H1 (cell line): ENCODE data around the gene MEI1. TPM values are rescaled to one million over a fixed set of nuclear protein-coding genes. Genes with fewer than 3 reads are reported as not detected.

Source experiments
- CTCF ChIA-PET: fragments of 300-600 bp; sonication (Branson Sonifier 250); formaldehyde crosslinking; loops from one replicate; lab custom pipeline; 2021; ENCODE audit not compliant: partially characterized antibody; lab: Charles Lee
- POLR2A ChIA-PET: fragments of 300-600 bp; sonication (Branson Sonifier 250); formaldehyde crosslinking; loops from one replicate; lab custom pipeline; 2021; ENCODE audit warnings: inconsistent platforms; ENCODE audit not compliant: partially characterized antibody; lab: Charles Lee
- DNase-seq, 2 experiments: peaks; one replicate each; pipeline versions ENCODE4 v3.0.0 to v3.0.0-alpha.2; 2010 to 2022; ENCODE audit warnings: low spot score in 2 of 2, low read depth in 1 of 2, mixed read lengths in 1 of 2
- FAIRE-seq: peaks from 2 replicates; lab custom pipeline; 2011; peaks lifted over from hg19 to GRCh38; lab: Jason Lieb, UNC
- H2AFZ ChIP-seq: 2 replicates; pipeline ENCODE4 v1.8.1; 2012; ENCODE audit warnings: low read length, inconsistent platforms
- H2AK5ac ChIP-seq: 2 replicates; pipeline ENCODE4 v1.6.1; 2013; ENCODE audit warnings: low read depth, low read length
- H2BK120ac ChIP-seq: replicated peaks from 2 replicates; pipeline ENCODE3; 2013; ENCODE audit warnings: low read depth, low read length, inconsistent platforms
- H2BK12ac ChIP-seq: 2 replicates; pipeline ENCODE4 v1.6.1; 2013; ENCODE audit warnings: low read depth, low read length
- H2BK15ac ChIP-seq: 2 replicates; pipeline ENCODE4 v1.6.1; 2013; ENCODE audit warnings: low read length
- H2BK20ac ChIP-seq: 2 replicates; pipeline ENCODE4 v1.6.1; 2013; ENCODE audit warnings: low read length
- H2BK5ac ChIP-seq: 2 replicates; pipeline ENCODE4 v1.6.1; 2013; ENCODE audit warnings: low read depth, low read length
- H3K14ac ChIP-seq: 2 replicates; pipeline ENCODE4 v1.6.1; 2013; ENCODE audit warnings: inconsistent platforms; ENCODE audit not compliant: insufficient read length
- H3K18ac ChIP-seq: 2 replicates; pipeline ENCODE4 v1.6.1; 2013; ENCODE audit warnings: low read length; ENCODE audit errors: extremely low read depth
- H3K23ac ChIP-seq: 2 replicates; pipeline ENCODE4 v1.6.1; 2013; ENCODE audit warnings: inconsistent platforms; ENCODE audit not compliant: insufficient read length
- H3K23me2 ChIP-seq: 2 replicates; pipeline ENCODE4 v1.6.1; 2013; ENCODE audit warnings: low read depth, low read length
- H3K27ac ChIP-seq: 2 replicates; pipeline ENCODE4 v1.6.1; 2011; ENCODE audit warnings: low read depth, low read length, inconsistent platforms
- H3K27me3 ChIP-seq, 4 experiments: replicated peaks in 1 of 4; 1 replicate in 1 of 4; 2 replicates in 3 of 4; pipeline versions ENCODE4 v1.6.1 to v1.8.1; 2011 to 2013; ENCODE audit warnings: low read length in 3 of 4, mild to moderate bottlenecking in 3 of 4, inconsistent platforms in 2 of 4, mixed read lengths in 2 of 4, moderate library complexity in 1 of 4; ENCODE audit not compliant: control insufficient read depth in 3 of 4, insufficient read depth in 3 of 4; ENCODE audit errors: extremely low read depth in 1 of 4
- H3K36me3 ChIP-seq, 4 experiments: 2 replicates each; pipeline versions ENCODE4 v1.6.1 to v1.8.1; 2011 to 2013; ENCODE audit warnings: mild to moderate bottlenecking in 4 of 4, low read length in 3 of 4, moderate library complexity in 2 of 4, control low read depth in 1 of 4, inconsistent platforms in 1 of 4; ENCODE audit not compliant: insufficient read depth in 4 of 4, control insufficient read depth in 2 of 4
- H3K4ac ChIP-seq: replicated peaks from 2 replicates; pipeline ENCODE3; 2013; ENCODE audit warnings: low read length, low read depth, mixed read lengths, inconsistent platforms; ENCODE audit not compliant: insufficient read length
- H3K4me1 ChIP-seq, 4 experiments: replicated peaks in 1 of 4; 1 replicate in 1 of 4; 2 replicates in 3 of 4; pipeline versions ENCODE4 v1.6.1 to v1.8.1; 2011 to 2013; ENCODE audit warnings: low read length in 3 of 4, inconsistent platforms in 2 of 4, mixed read lengths in 1 of 4; ENCODE audit not compliant: insufficient read depth in 4 of 4, control insufficient read depth in 3 of 4
- H3K4me2 ChIP-seq, 2 experiments: 2 replicates each; pipeline versions ENCODE4 v1.6.1 to v1.8.1; 2011 to 2013; ENCODE audit warnings: low read depth in 2 of 2, low read length in 2 of 2, control low read depth in 1 of 2, inconsistent platforms in 1 of 2, mild to moderate bottlenecking in 1 of 2; ENCODE audit not compliant: insufficient read depth in 1 of 2
- H3K4me3 ChIP-seq, 4 experiments: fragments of 200-600, 300-600 bp in 1 of 4; sonication (generic), shearing (Covaris generic), sonication (Bioruptor Twin) in 1 of 4; 2 replicates each; pipeline versions ENCODE4 v1.5.1 to v1.8.1; 2011 to 2016; ENCODE audit warnings: low read length in 4 of 4, low read depth in 3 of 4, control low read depth in 2 of 4, inconsistent platforms in 2 of 4, mild to moderate bottlenecking in 2 of 4, mixed read lengths in 1 of 4, moderate library complexity in 1 of 4; ENCODE audit not compliant: insufficient read depth in 2 of 4; ENCODE audit errors: extremely low read depth in 1 of 4
- H3K56ac ChIP-seq: replicated peaks from 2 replicates; pipeline ENCODE3; 2013; ENCODE audit warnings: low read depth, mild to moderate bottlenecking, mixed read lengths, low read length, inconsistent platforms; ENCODE audit not compliant: insufficient read length
- H3K79me1 ChIP-seq: 2 replicates; pipeline ENCODE4 v1.6.1; 2013; ENCODE audit warnings: low read depth, low read length, control low read depth
- H3K79me2 ChIP-seq, 2 experiments: 2 replicates each; pipeline versions ENCODE4 v1.6.1 to v1.8.1; 2012 to 2013; ENCODE audit warnings: low read length in 2 of 2, mild to moderate bottlenecking in 2 of 2, inconsistent platforms in 1 of 2; ENCODE audit not compliant: insufficient read depth in 2 of 2, control insufficient read depth in 1 of 2
- H3K9ac ChIP-seq, 4 experiments: replicated peaks in 1 of 4; 1 replicate in 1 of 4; 2 replicates in 3 of 4; pipeline versions ENCODE4 v1.6.1 to v1.8.1; 2011 to 2013; ENCODE audit warnings: low read depth in 3 of 4, low read length in 3 of 4, control low read depth in 2 of 4, mild to moderate bottlenecking in 2 of 4, moderate library complexity in 2 of 4, inconsistent platforms in 1 of 4; ENCODE audit errors: extremely low read depth in 1 of 4
- H3K9me3 ChIP-seq, 2 experiments: 2 replicates each; pipeline versions ENCODE4 v1.6.1 to v1.8.1; 2012 to 2013; ENCODE audit warnings: mild to moderate bottlenecking in 2 of 2, moderate library complexity in 2 of 2, control low read depth in 1 of 2, inconsistent platforms in 1 of 2, low read depth in 1 of 2, low read length in 1 of 2, mixed read lengths in 1 of 2; ENCODE audit not compliant: insufficient read depth in 2 of 2
- H4K20me1 ChIP-seq, 2 experiments: replicated peaks in 1 of 2; 2 replicates each; pipeline versions ENCODE3 to v1.8.1; 2011 to 2013; ENCODE audit warnings: inconsistent platforms in 2 of 2, low read length in 2 of 2, mild to moderate bottlenecking in 1 of 2; ENCODE audit not compliant: insufficient read depth in 2 of 2, control insufficient read depth in 1 of 2
- H4K5ac ChIP-seq: 2 replicates; pipeline ENCODE4 v1.6.1; 2013; ENCODE audit warnings: low read length, low read depth, mixed read lengths, inconsistent platforms; ENCODE audit not compliant: insufficient read length
- H4K8ac ChIP-seq: 2 replicates; pipeline ENCODE4 v1.8.0; 2013; ENCODE audit warnings: mild to moderate bottlenecking, moderate library complexity, low read length, inconsistent platforms; ENCODE audit not compliant: insufficient read depth; ENCODE audit errors: extremely low read depth
- H4K91ac ChIP-seq: replicated peaks from 2 replicates; pipeline ENCODE3; 2013; ENCODE audit warnings: low read length, mixed read lengths, inconsistent platforms; ENCODE audit not compliant: insufficient read length
- BACH1 ChIP-seq: IDR thresholded peaks from 2 replicates; pipeline ENCODE4 v1.6.1; 2012; ENCODE audit warnings: low read length, improper control_type of control experiment
- CEBPB ChIP-seq: IDR thresholded peaks from 2 replicates; pipeline ENCODE4 v1.6.1; 2012; ENCODE audit warnings: low read depth, low read length
- HDAC6 ChIP-seq: IDR thresholded peaks from one replicate; pipeline ENCODE4 v1.7.1; 2012; ENCODE audit warnings: low read depth, mild to moderate bottlenecking, inconsistent platforms, low read length, moderate library complexity
- POU5F1 ChIP-seq: IDR thresholded peaks from 2 replicates; pipeline ENCODE4 v1.6.1; 2011; ENCODE audit warnings: low read depth, mild to moderate bottlenecking, low read length, moderate library complexity
- RFX5 ChIP-seq: IDR thresholded peaks from 2 replicates; pipeline ENCODE4 v1.6.1; 2011; ENCODE audit warnings: low read depth, low read length, improper control_type of control experiment, borderline replicate concordance
- RXRA ChIP-seq: IDR thresholded peaks from 2 replicates; pipeline ENCODE4 v1.6.1; 2011; ENCODE audit warnings: low read depth, mild to moderate bottlenecking, low read length, moderate library complexity; ENCODE audit not compliant: insufficient read depth
- SIN3A ChIP-seq, 2 experiments: IDR thresholded peaks in 1 of 2; conservative IDR thresholded peaks in 1 of 2; 2 replicates each; pipeline ENCODE4 v1.6.1; 2011 to 2012; ENCODE audit warnings: low read length in 2 of 2, improper control_type of control experiment in 1 of 2, low read depth in 1 of 2, mild to moderate bottlenecking in 1 of 2
- SIRT6 ChIP-seq: IDR thresholded peaks from one replicate; pipeline ENCODE4 v1.7.1; 2012; ENCODE audit warnings: low read length, inconsistent platforms
- SRF ChIP-seq: IDR thresholded peaks from 2 replicates; pipeline ENCODE4 v1.6.1; 2011; ENCODE audit warnings: mild to moderate bottlenecking, low read depth, low read length, moderate library complexity
- SUZ12 ChIP-seq: fragments of 200-600 bp; sonication (generic); IDR thresholded peaks from 2 replicates; pipeline ENCODE4 v1.6.1; 2012; ENCODE audit warnings: mild to moderate bottlenecking, inconsistent platforms, low read length, moderate library complexity, mixed read lengths
- TBP ChIP-seq: IDR thresholded peaks from 2 replicates; pipeline ENCODE4 v1.6.1; 2011; ENCODE audit warnings: low read depth, low read length, improper control_type of control experiment
- ZNF274 ChIP-seq: IDR thresholded peaks from 2 replicates; pipeline ENCODE4 v1.7.0; 2012; ENCODE audit warnings: low read length, borderline replicate concordance; ENCODE audit errors: extremely low read depth
- WGBS, 2 experiments: shearing (Covaris generic) in 1 of 2; methylation state at CpG; one replicate each; pipeline versions ENCODE4 v1.1.6 to v1.1.7; 2013 to 2015; ENCODE audit warnings: low lambda C conversion rate in 2 of 2, mixed read lengths in 2 of 2, inconsistent platforms in 1 of 2, low coverage in 1 of 2, missing lambda C conversion rate in 1 of 2; ENCODE audit not compliant: insufficient replicate concordance in 2 of 2, insufficient coverage in 1 of 2, insufficient read length in 1 of 2; ENCODE audit errors: extremely low coverage in 1 of 2, missing lambda C conversion rate in 1 of 2; 5-methylcytosine and 5-hydroxymethylcytosine counted together
- polyA plus RNA-seq, 7 experiments: library from polyadenylated mRNA; depleted of rRNA in 3 of 7; stranded (reverse) in 5 of 7; unstranded in 2 of 7; fragments of >200 nt in 5 of 7; fragments of 200-250 nt in 2 of 7; gene quantifications; 1 replicate in 5 of 7; 2 replicates in 1 of 7; 4 replicates in 1 of 7; pipeline versions ENCODE4 v1.2.1 to v1.2.3, GENCODE V29; 2011 to 2013; ENCODE audit warnings: missing spikeins in 2 of 7, mixed read lengths in 2 of 7
- total RNA-seq: library from RNA; stranded (reverse); fragmentation: NEBNext Ultra II Directional; extraction: Animal tissue kit (Norgen Biotek cat#: 25700); gene quantifications from 2 replicates; pipeline ENCODE4 v1.2.1, GENCODE V29; 2021
- TF ChIP-seq, protein P1 (sequence below): IDR thresholded peaks from 2 replicates; pipeline ENCODE4 v1.6.1; 2012; ENCODE audit warnings: inconsistent platforms

The MEI1 gene
- total and polyA plus RNA-seq, 2 of the 8 experiments (the other 6 are each of a cell fraction or from before 2014, with no cell fraction given) = 0.27 to 0.54 TPM

- H3K14ac ChIP-seq = no peak overlapping the region
- H3K27me3 ChIP-seq = no peaks in the 10 kb centered on the region
- ChIA-PET CTCF (interaction anchor here (0.7 to 2.6 kb wide), 5 partner anchors 12 to 50 kb away, joined by 3 to 10 read pairs (median 4); no protein-coding TSS in a partner anchor), POLR2A (interaction anchor here (1.2 kb wide), 1 partner anchor 68 kb away, joined by 3 read pairs; the partner anchor contains the start of gene CCDC134)
- H3K4me1 ChIP-seq = no peaks in the 10 kb centered on the region
- WGBS, 2 experiments = 89% methylated on average over 7 of the region's 7 CpGs; no CpG with 5 or more reads in 1 of the 2 experiments
- FAIRE-seq = no peak
- H2AFZ ChIP-seq = no peak overlapping the region
- no peaks in the 10 kb centered on the region for H3K23me2 ChIP-seq
- H3K9me3 ChIP-seq = no peaks in the 10 kb centered on the region
- no peak overlapping the region for H2BK15ac ChIP-seq
- no peak overlapping the region for H2BK12ac ChIP-seq
- H3K4me2 ChIP-seq = no peak overlapping the region
- no peak overlapping the region for H3K9ac ChIP-seq
- no peaks in the 10 kb centered on the region for H4K20me1 ChIP-seq
- no peak overlapping the region for H3K56ac ChIP-seq
- H3K4me3 ChIP-seq = no peak overlapping the region
- H3K79me2 ChIP-seq = no peaks in the 10 kb centered on the region
- no peaks in the 10 kb centered on the region for H3K36me3 ChIP-seq
- TF ChIP-seq CEBPB = no peak
- no peak for TF ChIP-seq RXRA
- no peak for TF ChIP-seq POU5F1
- no peak for TF ChIP-seq BACH1
- no peak for TF ChIP-seq SUZ12
- TF ChIP-seq HDAC6 = no peak
- no peak for TF ChIP-seq SRF
- TF ChIP-seq RFX5 = no peak
- TF ChIP-seq TBP = no peak
- no peak for TF ChIP-seq SIN3A (conservative IDR thresholded peaks at IDR 0.05 in 1 of 2, IDR thresholded peaks at IDR 0.05 in 1 of 2; ENCODE audit: low read depth in 1 of 2, low read length in 2 of 2)
- TF ChIP-seq, protein P1, sequence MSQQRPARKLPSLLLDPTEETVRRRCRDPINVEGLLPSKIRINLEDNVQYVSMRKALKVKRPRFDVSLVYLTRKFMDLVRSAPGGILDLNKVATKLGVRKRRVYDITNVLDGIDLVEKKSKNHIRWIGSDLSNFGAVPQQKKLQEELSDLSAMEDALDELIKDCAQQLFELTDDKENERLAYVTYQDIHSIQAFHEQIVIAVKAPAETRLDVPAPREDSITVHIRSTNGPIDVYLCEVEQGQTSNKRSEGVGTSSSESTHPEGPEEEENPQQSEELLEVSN = no peak
- TF ChIP-seq ZNF274 = no peak
- no peak for TF ChIP-seq SIRT6
- no peaks in the 10 kb centered on the region for H3K79me1 ChIP-seq
- H2AK5ac ChIP-seq = no peak overlapping the region
- no peak overlapping the region for H2BK20ac ChIP-seq
- H4K5ac ChIP-seq = no peak overlapping the region
- H4K91ac ChIP-seq = no peak overlapping the region
- no peak overlapping the region for H3K27ac ChIP-seq
- no peak overlapping the region for H2BK120ac ChIP-seq
- no peak overlapping the region for H2BK5ac ChIP-seq
- no peak overlapping the region for H4K8ac ChIP-seq
- H3K23ac ChIP-seq = no peak overlapping the region
- H3K18ac ChIP-seq = no peak overlapping the region
- DNase-seq = no peak
- H3K4ac ChIP-seq = no peak overlapping the region
Measured at GRCh38 chr22:41732096-41732772, 32.9 kb downstream of the MEI1 start.
